ENCODE measurements around the gene UHRF1.

DNA sequence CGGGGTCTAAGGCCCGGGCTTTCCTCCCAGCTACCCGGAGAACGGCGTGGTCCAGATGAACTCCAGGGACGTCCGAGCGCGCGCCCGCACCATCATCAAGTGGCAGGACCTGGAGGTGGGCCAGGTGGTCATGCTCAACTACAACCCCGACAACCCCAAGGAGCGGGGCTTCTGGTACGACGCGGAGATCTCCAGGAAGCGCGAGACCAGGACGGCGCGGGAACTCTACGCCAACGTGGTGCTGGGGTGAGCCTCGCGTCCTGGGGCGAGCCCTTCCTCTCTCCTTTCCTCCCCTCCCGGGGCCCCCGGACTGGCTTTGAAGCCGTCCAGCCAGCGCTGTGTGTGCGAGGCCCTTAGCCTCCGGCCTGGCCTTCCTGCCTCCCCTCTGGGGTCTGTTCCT is 23.4 kb downstream of the UHRF1 start:
- TF ChIP-seq CTCF (IDR thresholded peaks at IDR 0.05) (no peak), POLR2A (IDR thresholded peaks at IDR 0.05) (no peak), EP300 (IDR thresholded peaks at IDR 0.05) (no peak)
